Astrocyte of the cerebellum (primary cell): ENCODE measurements around the gene C8B.
A peak's percentile ranks its signal among the peaks of the same experiment; 100 is the strongest.

Source experiments
- DNase-seq: peaks from one replicate; pipeline ENCODE4 v3.0.0-alpha.2; 2011; ENCODE audit warnings: low read depth
- H3K4me3 ChIP-seq: 2 replicates; pipeline ENCODE4 v1.5.1; 2011; ENCODE audit warnings: mild to moderate bottlenecking, low read depth, low read length, moderate library complexity
- in situ Hi-C: cut with HindIII; loops from 2 replicates; pipeline ENCODE4 v1.10.0; 2017; ENCODE audit warnings: low sequenced_read_pairs
- TF ChIP-seq, protein P1 (sequence below): IDR thresholded peaks from 2 replicates; pipeline ENCODE4 v1.5.1; 2012; ENCODE audit warnings: low read length, low read depth, moderate library complexity, mild to moderate bottlenecking; ENCODE audit errors: missing control alignments

The C8B gene

GRCh38 chr1:56912325-56912724 is 53.5 kb downstream of the C8B start:
- DNase-seq = no peak
- in situ Hi-C loops = no loop called here
- no peak overlapping the region for H3K4me3 ChIP-seq
- TF ChIP-seq, protein P1, sequence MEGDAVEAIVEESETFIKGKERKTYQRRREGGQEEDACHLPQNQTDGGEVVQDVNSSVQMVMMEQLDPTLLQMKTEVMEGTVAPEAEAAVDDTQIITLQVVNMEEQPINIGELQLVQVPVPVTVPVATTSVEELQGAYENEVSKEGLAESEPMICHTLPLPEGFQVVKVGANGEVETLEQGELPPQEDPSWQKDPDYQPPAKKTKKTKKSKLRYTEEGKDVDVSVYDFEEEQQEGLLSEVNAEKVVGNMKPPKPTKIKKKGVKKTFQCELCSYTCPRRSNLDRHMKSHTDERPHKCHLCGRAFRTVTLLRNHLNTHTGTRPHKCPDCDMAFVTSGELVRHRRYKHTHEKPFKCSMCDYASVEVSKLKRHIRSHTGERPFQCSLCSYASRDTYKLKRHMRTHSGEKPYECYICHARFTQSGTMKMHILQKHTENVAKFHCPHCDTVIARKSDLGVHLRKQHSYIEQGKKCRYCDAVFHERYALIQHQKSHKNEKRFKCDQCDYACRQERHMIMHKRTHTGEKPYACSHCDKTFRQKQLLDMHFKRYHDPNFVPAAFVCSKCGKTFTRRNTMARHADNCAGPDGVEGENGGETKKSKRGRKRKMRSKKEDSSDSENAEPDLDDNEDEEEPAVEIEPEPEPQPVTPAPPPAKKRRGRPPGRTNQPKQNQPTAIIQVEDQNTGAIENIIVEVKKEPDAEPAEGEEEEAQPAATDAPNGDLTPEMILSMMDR = no peak

DNA sequence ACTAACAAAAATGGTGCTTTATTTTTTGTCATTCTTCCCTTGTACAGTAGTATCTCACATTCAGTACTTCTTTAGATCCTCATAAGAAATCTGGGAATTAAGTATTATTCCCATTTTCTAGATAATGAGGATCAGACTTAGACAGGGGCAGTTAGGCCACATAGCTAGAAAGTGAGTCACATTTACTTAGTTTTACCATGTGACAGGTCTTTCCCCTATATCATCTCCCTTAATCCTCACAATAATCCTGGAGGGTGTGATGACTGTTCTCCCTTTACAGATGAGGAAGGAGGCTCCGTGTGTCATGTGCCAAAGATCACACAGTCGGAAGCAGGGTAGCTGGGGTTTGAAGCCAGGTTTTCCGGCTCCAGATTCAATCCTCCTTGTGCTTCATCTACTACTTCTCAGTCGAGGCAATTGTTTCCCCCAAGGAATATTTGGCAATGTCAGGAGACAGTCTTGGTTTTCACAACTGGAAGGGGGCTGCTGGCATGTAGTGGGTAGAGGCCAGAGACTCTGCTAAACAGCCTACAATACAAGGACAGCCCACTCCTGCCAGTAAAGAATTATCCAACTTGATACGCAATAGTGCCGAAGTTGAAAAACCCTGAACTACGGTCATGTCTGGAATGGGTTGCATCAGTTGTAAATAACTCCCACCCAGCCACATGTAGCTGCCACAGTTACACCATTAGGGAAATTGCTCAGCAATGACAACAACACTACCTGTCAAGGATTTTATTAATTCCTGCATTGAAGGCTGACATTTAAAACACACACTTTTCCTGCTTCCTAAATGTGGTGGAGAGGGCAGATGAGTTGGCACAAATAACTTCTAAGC is 54.5 kb downstream of the C8B start:
- no peak for DNase-seq
- H3K4me3 ChIP-seq = no peak overlapping the region
- TF ChIP-seq, protein P1 = no peak
- in situ Hi-C loops = no loop called here

DNA sequence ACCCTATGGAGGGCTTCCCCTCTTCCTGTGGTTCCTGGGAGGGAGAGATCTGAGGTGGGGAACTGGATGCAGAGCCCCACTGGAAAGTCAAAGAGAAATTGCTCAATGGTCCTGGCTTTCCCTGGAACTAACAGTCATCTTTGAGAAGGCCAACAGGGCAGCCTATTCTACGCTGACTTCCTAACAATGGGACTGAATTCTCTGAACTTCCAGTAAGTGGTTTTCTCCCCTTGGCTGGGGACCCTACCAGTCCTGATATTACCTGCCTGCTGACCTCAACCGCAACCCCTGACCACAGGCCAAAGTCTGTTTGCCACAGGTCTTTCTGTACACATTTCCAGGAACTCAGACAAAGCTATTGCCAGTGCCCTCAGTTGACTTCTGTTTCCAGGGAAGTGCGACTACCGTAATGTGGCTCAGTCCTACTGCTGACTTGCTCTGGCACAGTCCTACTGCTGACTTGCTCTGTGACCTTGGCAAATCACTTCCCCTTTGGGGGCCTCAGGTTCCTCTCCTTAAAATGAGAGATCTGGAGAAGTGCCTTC is 55.3 kb downstream of the C8B start:
- no peak overlapping the region for H3K4me3 ChIP-seq
- DNase-seq = no peak
- TF ChIP-seq, protein P1 = no peak
- in situ Hi-C loops = no loop called here

- H3K4me3 ChIP-seq = no peak overlapping the region
- peak; percentile 52 for DNase-seq
- TF ChIP-seq, protein P1 = no peak
- in situ Hi-C loops = no loop called here
These were observed 57.1 kb downstream of the C8B start for GRCh38 chr1:56908619-56909221.

- no peak overlapping the region for H3K4me3 ChIP-seq
- in situ Hi-C loops = no loop called here
- TF ChIP-seq, protein P1 = no peak
- no peak for DNase-seq
These were observed 60.1 kb downstream of the C8B start for GRCh38 chr1:56905667-56906066.

DNA sequence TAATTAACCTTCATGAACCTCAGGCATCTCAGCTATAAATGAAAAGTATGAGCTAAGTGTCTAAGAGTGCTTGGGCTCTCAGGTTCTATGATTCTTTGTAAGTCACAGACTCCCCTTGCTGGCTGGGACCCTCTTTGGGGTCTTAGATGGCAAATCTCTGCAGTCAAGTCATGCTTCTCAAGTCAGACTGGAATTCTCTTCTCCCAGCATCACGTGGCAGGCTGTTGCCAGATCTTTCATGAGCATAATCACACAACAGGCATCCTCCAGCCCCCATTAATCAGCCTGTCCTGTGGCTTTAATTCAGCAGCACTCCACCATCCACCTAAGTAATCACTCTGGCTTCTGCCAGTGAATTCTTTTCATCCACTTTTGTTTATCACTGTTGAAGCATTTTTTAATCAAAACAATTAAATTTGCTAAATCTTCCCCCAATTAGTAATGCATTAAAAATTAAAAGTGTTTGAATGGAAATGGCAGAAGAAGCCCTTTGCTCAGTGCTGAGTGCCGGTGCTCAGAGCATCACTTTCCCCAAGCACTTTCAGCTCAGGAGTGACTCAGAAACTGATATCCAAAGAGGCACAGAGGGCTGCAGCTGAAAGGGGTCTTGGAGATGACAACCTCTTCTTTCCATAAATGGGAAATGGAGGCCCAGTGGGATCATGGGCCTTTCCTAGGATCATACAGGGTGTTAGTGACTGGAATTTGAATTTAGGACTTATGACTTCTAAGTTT is 61.0 kb downstream of the C8B start:
- DNase-seq = no peak
- H3K4me3 ChIP-seq = no peak overlapping the region
- TF ChIP-seq, protein P1 = no peak
- in situ Hi-C loops = no loop called here
